HepG2 (cell line): ENCODE measurements around the gene TTLL10. TPM values are rescaled to one million over a fixed set of nuclear protein-coding genes. Genes with fewer than 3 reads are reported as not detected.

Source experiments
- CC2D1A ChIP-seq: sonication (generic); formaldehyde crosslinking; IDR thresholded peaks from 2 replicates; pipeline ENCODE4 v1.8.1; 2023; ENCODE audit warnings: mild to moderate bottlenecking, missing genetic modification reagents
- EEA1 ChIP-seq: sonication (generic); formaldehyde crosslinking; IDR thresholded peaks from 2 replicates; pipeline ENCODE4 v1.5.1; 2020; ENCODE audit warnings: mild to moderate bottlenecking, missing genetic modification reagents, borderline replicate concordance
- ELK4 ChIP-seq: sonication (generic); formaldehyde crosslinking; IDR thresholded peaks from 2 replicates; pipeline ENCODE4 v1.9.0; 2021; ENCODE audit warnings: missing genetic modification reagents, borderline replicate concordance
- HNRNPL ChIP-seq: fragments of 200-400 bp; formaldehyde crosslinking; IDR thresholded peaks from 2 replicates; pipeline ENCODE4 v1.6.1; 2017; ENCODE audit warnings: mild to moderate bottlenecking, low read depth, low read length
- MLXIP ChIP-seq: sonication (generic); formaldehyde crosslinking; IDR thresholded peaks from 2 replicates; pipeline ENCODE4 v1.9.0; 2021; ENCODE audit warnings: missing genetic modification reagents, borderline replicate concordance
- MTF1 ChIP-seq: sonication (generic); formaldehyde crosslinking; IDR thresholded peaks from 2 replicates; pipeline ENCODE4 v1.5.0; 2020; ENCODE audit warnings: missing genetic modification reagents
- PAF1 ChIP-seq: IDR thresholded peaks from 2 replicates; pipeline ENCODE4 v1.6.1; 2016; ENCODE audit warnings: missing genetic modification reagents, missing compliant biosample characterization
- SMAD9 ChIP-seq: sonication (generic); formaldehyde crosslinking; IDR thresholded peaks from 2 replicates; pipeline ENCODE4 v1.5.1; 2020; ENCODE audit warnings: mild to moderate bottlenecking, missing genetic modification reagents
- WIZ ChIP-seq: sonication (generic); formaldehyde crosslinking; IDR thresholded peaks from 2 replicates; pipeline ENCODE4 v1.5.1; 2020; ENCODE audit warnings: mild to moderate bottlenecking, missing genetic modification reagents
- XBP1 ChIP-seq: sonication (generic); formaldehyde crosslinking; IDR thresholded peaks from 2 replicates; pipeline ENCODE4 v1.5.0; 2020; ENCODE audit warnings: missing genetic modification reagents
- YEATS4 ChIP-seq: sonication (generic); formaldehyde crosslinking; IDR thresholded peaks from 2 replicates; pipeline ENCODE4 v1.4.0; 2020; ENCODE audit warnings: missing genetic modification reagents, borderline replicate concordance
- YY1 ChIP-seq: IDR thresholded peaks from 2 replicates; pipeline ENCODE4 v1.6.1; 2011; ENCODE audit warnings: low read length, low read depth, moderate library complexity, mild to moderate bottlenecking; ENCODE audit not compliant: insufficient read depth, insufficient replicate concordance
- ZNF274 ChIP-seq: sonication (generic); formaldehyde crosslinking; IDR thresholded peaks from 2 replicates; pipeline ENCODE4 v1.5.1; 2020; ENCODE audit warnings: mild to moderate bottlenecking, missing genetic modification reagents
- ZNF451 ChIP-seq: sonication (generic); formaldehyde crosslinking; IDR thresholded peaks from 2 replicates; pipeline ENCODE4 v1.5.0; 2020; ENCODE audit warnings: mild to moderate bottlenecking, missing genetic modification reagents
- ZNF558 ChIP-seq: sonication (generic); formaldehyde crosslinking; IDR thresholded peaks from 2 replicates; pipeline ENCODE4 v1.9.0; 2022; ENCODE audit warnings: mild to moderate bottlenecking, missing genetic modification reagents, borderline replicate concordance
- ZNF574 ChIP-seq: sonication (generic); formaldehyde crosslinking; IDR thresholded peaks from 2 replicates; pipeline ENCODE4 v1.4.0; 2020; ENCODE audit warnings: missing genetic modification reagents
- ZNF605 ChIP-seq: sonication (generic); formaldehyde crosslinking; IDR thresholded peaks from 2 replicates; pipeline ENCODE4 v1.8.0; 2022; ENCODE audit warnings: mild to moderate bottlenecking, missing genetic modification reagents
- ZNF660 ChIP-seq: sonication (generic); formaldehyde crosslinking; IDR thresholded peaks from 2 replicates; pipeline ENCODE4 v1.5.1; 2020; ENCODE audit warnings: mild to moderate bottlenecking, low read depth, missing genetic modification reagents, borderline replicate concordance
- ZNF672 ChIP-seq: sonication (generic); formaldehyde crosslinking; IDR thresholded peaks from 2 replicates; pipeline ENCODE4 v1.8.1; 2022; ENCODE audit warnings: missing genetic modification reagents
- ZNF709 ChIP-seq: sonication (generic); formaldehyde crosslinking; IDR thresholded peaks from 2 replicates; pipeline ENCODE4 v1.5.0; 2020; ENCODE audit warnings: mild to moderate bottlenecking, missing genetic modification reagents
- ZNF776 ChIP-seq: sonication (generic); formaldehyde crosslinking; IDR thresholded peaks from 2 replicates; pipeline ENCODE4 v1.4.0; 2020; ENCODE audit warnings: mild to moderate bottlenecking, missing genetic modification reagents
- polyA plus RNA-seq, 8 experiments: library from polyadenylated mRNA; depleted of rRNA in 3 of 8; stranded (reverse) in 7 of 8; unstranded in 1 of 8; fragments of >200 nt; fragmentation: Illumina TruSeq in 4 of 8; extraction: Trizol in 4 of 8; gene quantifications; 2 replicates each; pipeline versions ENCODE4 v1.2.1 to v1.2.3, GENCODE V29; 2011 to 2016; ENCODE audit warnings: low read depth in 4 of 8, missing spikeins in 1 of 8, mixed read lengths in 1 of 8; ENCODE audit not compliant: insufficient read depth in 1 of 8
- total RNA-seq, 5 experiments: library from RNA; depleted of rRNA; stranded (reverse); fragments of >200 nt; fragmentation: Illumina TruSeq; extraction: Trizol; gene quantifications; 2 replicates each; pipeline ENCODE4 v1.2.3, GENCODE V29; 2016; ENCODE audit warnings: low read depth in 1 of 5
- TF ChIP-seq, protein P1 (sequence below): sonication (generic); formaldehyde crosslinking; IDR thresholded peaks from 2 replicates; pipeline ENCODE4 v1.4.0; 2020; ENCODE audit warnings: missing genetic modification reagents

Gene TTLL10
- total and polyA plus RNA-seq, 2 of the 13 experiments (the other 11 are each of a cell fraction or from before 2014, with no cell fraction given), result not detected

DNA sequence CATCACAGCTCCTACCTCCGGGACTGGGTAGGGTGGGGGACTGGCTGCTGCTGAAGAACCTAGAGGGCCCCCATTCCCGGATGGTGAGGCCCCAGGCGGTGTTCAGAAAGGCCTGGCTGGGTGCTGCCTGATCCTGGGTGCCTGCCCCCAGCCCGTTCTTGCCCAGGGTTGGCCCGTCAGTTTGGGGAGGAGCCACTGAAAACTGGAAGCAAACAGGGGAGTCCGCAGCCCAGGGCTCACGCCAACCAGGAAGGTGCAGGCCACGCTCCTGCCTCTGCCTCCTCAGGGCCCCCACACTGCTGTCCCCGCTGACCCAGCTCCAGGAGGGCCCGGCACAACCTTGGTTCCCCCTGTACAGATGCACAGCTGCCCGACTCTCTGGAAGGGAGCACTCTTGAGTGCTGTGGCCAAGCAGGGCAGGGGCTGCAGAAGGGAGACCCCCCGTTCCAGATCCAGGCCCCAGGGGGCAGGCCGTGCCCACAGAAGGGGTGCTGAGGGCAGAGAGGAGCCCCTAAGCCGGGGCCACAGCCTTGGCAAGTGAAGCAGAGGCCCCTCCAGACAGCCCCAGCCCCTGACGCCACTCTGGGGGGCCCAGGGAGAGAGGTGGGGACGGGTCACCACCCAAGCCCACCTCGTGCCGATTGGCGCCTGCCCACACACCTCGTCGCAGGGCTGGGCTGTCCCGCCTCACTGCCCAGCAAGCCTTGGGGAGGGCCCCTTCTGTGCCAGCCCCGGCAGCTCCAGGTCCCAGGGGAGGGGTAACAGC is 67.3 kb downstream of the TTLL10 start (continued):
- TF ChIP-seq ZNF574 (CRISPR knock-in tag) (no peak), CC2D1A (CRISPR knock-in tag) (no peak), ZNF558 (CRISPR knock-in tag) (no peak), EEA1 (CRISPR knock-in tag) (no peak), HNRNPL (0 out of 2 replicates have a peak, but pooled peaks have one; percentile 67), WIZ (CRISPR knock-in tag) (no peak), YEATS4 (CRISPR knock-in tag) (no peak), ZNF672 (no peak), YY1 (no peak), ZNF605 (CRISPR knock-in tag) (0 out of 2 replicates have a peak, but pooled peaks have one; percentile 39), SMAD9 (CRISPR knock-in tag) (no peak), ZNF451 (CRISPR knock-in tag) (0 out of 2 replicates have a peak, but pooled peaks have one; percentile 29), ZNF274 (CRISPR knock-in tag) (no peak), ZNF776 (no peak), PAF1 (CRISPR knock-in tag) (no peak), ZNF660 (CRISPR knock-in tag) (no peak), ZNF709 (CRISPR knock-in tag) (no peak), MTF1 (CRISPR knock-in tag) (no peak), XBP1 (no peak), ELK4 (CRISPR knock-in tag) (no peak), MLXIP (CRISPR knock-in tag) (no peak)
- TF ChIP-seq, protein P1, sequence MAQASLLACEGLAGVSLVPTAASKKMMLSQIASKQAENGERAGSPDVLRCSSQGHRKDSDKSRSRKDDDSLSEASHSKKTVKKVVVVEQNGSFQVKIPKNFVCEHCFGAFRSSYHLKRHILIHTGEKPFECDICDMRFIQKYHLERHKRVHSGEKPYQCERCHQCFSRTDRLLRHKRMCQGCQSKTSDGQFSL (CRISPR knock-in tag), result no peak
